Activated CD8-positive, alpha-beta memory T cell treated with anti-CD3 and anti-CD28 coated beads, Interleukin-2, amount 50 U/mL, for 24 hours (primary cell): Measurements from ENCODE around the gene NRCAM.

Experiments
- DNase-seq: peaks from one replicate; pipeline ENCODE4 v3.0.0-alpha.2; 2020; ENCODE audit errors: extremely low read depth

NRCAM gene

GRCh38 chr7:108459922-108460551 is 3.8 kb upstream of the NRCAM start:
- no peak for DNase-seq

- DNase-seq, result no peak
Observed at GRCh38 chr7:108457871-108458270, 1.6 kb upstream of the NRCAM start.

- DNase-seq, result no peak
Observed at GRCh38 chr7:108456845-108457540, 757 bp upstream of the NRCAM start.

GRCh38 chr7:108455551-108455997 is 662 bp downstream of the NRCAM start:
- no peak for DNase-seq

DNA sequence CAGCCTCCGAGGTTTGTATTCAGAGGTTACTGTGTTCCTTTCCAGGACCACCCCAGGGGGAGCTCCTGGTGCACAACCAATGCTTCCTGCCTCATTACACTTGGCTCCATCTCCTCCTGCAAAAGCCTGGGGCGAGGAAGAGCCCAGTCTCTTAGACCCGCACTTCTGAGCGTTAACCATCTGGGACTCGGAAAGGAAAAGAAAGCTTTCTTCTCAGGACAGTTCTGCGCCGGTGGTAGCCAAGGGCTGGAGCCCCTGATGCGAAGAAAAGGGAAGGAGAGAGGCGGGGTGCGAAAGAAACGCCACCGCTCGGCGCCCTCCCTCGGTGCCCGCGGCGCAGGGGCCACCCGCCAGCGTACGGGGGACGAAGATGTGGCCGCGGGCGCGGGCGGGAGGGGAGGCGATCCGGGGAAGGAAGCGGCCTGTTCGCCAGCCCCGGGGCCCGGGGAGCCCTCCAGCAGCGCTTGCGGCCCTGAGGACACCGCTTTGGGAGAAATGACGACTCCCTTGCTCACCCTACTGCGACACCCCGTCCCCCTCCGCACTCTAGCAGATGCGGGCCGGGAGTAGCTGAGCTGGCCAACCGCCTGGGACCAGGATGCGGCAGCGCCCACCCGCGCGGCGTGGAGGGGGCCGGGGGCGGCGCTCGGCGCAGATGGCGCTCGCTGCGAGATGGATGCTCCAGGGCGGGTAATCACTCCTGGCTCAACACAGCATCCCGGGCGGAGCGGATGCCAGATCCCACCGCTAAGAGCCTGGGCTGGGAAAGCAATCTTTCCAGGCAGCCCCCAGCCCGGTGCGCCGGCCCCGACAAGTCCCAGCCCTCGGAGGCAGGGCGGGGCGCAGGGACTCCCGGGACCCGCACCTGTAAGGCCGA is 1.3 kb downstream of the NRCAM start:
- no peak for DNase-seq

GRCh38 chr7:108454317-108454673 is 1.9 kb downstream of the NRCAM start:
- DNase-seq, result no peak

DNA sequence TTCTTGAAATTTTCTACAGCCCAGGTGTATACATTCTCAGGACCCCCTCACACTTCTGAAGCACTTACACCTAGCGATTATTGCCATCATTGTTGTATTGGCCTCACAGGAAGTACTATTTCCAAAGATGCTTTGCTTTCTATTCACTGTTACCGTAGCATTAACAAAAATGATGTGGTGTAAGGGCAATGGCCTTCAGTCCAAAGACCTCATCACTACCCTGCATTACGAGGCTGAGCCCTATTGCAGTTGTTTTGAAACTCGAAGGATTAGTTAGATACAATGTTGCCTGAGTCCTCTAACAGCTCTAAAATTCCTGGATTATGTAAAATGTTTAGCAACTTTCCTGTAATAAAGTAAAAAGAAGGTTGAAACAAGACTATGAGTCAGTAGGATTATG is 2.9 kb downstream of the NRCAM start:
- no peak for DNase-seq

DNA sequence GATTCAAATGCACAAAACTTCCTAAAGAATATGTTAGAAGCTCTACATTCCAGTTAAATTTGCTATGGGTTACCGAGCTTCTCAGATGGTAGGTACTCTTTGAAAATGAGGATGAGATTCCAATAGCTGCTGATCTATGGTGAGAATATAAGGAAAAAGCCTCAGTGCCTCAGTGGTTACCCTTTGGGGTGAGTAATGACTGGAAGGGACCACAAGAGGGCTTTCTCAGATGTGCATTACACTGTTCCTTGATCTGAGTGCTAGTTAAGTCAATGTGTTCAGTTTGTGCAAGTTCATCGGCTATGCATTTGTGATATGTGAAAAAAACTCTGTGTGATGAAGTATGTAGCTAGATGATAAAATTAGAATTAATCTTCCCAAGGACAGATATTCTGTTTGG is 3.5 kb downstream of the NRCAM start:
- DNase-seq, result no peak

DNA sequence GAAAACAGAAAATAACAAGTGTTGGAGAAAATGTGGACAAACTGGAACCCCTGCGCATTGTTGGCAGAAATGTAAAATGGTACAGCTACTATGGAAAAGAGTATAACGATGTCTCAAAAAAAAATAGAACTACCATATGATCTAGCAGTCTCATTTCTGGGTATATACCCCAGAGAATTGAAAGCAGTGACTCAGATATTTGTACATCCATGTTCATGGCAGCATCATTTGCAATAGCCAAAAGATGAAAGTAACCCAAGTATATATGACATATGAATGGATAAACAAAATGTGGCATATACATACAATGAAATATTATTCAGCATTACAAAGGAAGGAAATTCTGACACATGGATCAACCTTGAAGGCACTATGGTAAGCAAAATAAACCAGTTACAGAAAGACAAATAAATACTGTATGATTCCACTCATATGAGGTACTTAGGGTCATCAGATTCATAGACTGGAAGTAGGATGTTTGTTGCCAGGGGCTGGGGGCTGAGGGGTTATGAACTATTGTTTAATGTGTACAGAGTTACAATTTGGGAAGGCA is 4.9 kb downstream of the NRCAM start:
- no peak for DNase-seq

DNA sequence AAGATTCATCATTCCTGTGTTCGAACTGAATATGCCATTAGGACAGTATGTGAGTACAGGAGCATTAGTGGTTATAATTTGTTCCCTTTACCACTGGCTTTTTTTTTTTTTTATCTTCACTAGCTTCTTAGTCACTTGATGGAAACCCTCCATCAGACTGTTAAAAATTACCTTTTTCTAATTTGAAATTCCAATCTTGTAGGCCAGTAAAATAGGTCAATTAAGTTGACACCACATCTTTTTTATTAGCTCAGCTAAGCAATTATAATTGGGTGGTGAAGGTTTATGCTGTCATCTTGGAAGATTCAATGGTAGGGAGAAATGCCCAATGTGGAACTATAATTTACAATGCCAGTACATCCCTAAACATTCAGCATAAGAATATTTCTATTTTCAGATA is 6.1 kb downstream of the NRCAM start:
- no peak for DNase-seq

- no peak for DNase-seq
Observed at GRCh38 chr7:108449521-108449920, 6.7 kb downstream of the NRCAM start.

DNA sequence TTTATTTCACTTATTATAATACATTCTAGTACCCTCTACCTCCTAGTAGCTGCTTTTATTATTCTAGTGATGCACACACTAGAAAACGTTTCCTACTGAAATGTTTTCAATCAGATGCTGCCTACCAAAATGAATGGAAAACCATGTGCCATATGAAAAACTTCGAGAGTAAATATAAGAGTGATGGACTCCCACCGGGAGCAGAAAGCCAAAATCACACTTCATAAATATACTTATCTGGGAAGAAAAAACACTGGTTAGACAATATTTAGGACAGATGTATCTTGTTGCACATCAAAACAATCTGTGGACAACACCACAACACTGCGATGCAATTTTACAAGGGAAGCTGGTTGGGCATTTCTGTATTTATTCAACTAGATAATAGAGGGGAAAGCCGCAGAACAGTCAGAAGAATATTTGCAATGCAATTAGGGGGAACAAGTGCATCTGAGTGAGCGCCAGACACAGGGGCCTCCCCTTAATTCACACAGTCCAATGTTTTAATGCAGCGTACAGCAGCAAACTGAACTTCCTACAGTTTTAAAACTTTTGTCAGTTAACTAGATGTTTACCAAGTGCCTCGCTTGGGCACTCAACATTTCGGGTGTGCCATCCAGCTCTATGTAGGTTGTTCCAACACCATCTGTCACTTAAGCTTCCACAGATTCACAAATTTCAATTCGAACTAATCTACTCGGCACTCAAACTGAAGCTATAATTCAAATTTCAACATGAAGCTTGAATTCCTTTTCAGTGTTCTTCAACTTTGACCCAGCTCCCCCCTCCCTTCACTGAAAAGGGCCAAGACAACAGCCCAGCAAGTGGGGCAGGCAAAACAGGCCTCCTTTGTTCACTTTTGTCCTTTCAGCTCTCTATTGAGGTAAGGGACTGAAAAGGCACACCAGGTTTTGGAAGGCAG is 7.4 kb downstream of the NRCAM start:
- DNase-seq, result no peak

GRCh38 chr7:108442039-108442568 is 14.1 kb downstream of the NRCAM start:
- no peak for DNase-seq

DNA sequence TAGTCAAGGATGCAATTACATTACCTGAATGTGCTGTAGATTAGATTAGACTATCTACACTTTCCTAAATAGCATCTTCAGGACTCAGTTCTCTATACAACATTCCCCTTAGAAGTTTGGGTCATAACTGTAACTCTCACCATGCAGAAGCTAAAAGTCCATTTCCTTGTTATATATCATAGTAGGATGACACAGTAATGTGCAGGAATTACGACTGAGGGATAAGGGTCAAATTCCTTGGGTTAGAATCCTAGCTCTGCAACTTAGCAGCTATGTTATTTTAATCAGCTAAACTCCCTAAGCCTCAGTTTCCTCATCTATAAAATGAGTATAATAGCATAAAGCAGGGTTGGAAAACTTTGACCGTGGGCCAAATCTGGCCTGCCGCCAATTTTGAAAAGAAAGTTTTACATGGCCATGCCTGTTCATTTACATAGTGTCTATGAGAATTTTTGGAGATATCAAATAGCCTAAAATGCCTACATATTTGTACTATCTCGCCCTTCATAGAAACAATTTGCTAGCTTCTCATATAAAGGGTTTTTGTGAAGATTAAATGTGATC is 14.8 kb downstream of the NRCAM start:
- DNase-seq, result no peak

GRCh38 chr7:108440613-108441012 is 15.6 kb downstream of the NRCAM start:
- no peak for DNase-seq

GRCh38 chr7:108436906-108437305 is 19.3 kb downstream of the NRCAM start:
- no peak for DNase-seq

DNA sequence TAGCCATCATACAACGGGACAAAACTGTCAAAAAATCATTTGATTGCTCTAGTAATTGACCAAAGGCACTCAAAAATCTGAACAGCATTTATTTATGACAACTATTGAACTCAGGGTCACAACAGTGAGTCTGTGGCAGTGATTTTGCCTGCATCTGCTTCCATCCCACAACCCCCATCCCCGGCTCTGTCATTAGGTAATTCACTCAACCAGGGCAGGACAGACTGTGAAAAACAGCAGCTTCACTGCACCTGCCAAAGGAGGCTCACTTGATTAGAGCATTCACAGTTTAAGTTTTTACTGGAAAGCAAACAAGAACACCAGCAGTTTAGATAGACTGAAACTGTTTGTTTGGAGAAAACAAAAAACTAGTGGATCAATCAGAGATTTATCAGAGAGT is 22.2 kb downstream of the NRCAM start:
- no peak for DNase-seq

DNA sequence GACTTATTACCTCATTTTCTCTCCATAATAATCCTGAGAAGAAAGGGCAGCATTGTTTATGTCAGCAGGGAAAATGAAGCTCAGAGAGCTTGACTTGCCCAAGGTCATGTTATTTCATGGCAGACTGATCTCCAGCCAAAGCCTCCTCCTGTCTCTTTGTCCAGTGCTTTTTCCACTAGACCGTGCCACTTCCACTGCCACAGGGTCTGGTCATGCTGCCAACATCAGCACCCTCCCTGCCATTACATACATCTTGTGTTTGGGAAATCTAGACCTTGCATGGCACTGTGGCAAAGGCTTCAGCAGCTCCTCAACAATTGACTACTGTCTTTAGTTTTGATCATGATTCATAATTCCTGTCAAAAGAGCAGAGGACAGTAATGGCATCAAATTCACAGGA is 25.1 kb downstream of the NRCAM start:
- no peak for DNase-seq

GRCh38 chr7:108430664-108431063 is 25.6 kb downstream of the NRCAM start:
- DNase-seq, result no peak

DNA sequence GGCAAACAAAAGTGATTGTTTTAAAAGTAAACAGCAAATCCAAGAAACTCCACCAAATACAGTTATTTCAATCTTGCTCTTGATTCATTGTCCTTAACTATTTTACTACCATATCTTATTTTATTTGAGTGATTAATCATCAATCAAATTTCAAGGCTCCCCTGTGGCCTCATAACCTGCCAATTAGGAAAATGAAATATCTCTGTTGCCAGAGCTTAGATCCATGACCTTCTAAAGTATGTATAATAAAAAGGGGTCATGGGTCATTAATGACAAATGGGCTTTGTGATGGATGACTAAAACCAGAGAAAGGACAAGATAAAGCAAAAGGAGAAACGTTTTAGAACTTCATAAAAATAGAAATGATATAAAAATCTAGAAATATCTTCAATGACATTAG is 28.5 kb downstream of the NRCAM start:
- no peak for DNase-seq
